GM21529 (cell line): ENCODE measurements around the gene TPM2.

Experiments
- ATAC-seq: cut with Tn5 transposase; IDR thresholded peaks from one replicate; pipeline ENCODE4 v1.9.1; 2021; ENCODE audit not compliant: unreplicated experiment

The TPM2 gene

GRCh38 chr9:35635730-35636129 is 54.0 kb downstream of the TPM2 start:
- ATAC-seq = no peak
